ENCODE results near the gene KRTAP1-4.
"Not testable (repeated sequence)": the region's sequence is repeated elsewhere in the genome, so short reads cannot be mapped to it uniquely, and the experiment has no call there.

KRTAP1-4 gene

DNA sequence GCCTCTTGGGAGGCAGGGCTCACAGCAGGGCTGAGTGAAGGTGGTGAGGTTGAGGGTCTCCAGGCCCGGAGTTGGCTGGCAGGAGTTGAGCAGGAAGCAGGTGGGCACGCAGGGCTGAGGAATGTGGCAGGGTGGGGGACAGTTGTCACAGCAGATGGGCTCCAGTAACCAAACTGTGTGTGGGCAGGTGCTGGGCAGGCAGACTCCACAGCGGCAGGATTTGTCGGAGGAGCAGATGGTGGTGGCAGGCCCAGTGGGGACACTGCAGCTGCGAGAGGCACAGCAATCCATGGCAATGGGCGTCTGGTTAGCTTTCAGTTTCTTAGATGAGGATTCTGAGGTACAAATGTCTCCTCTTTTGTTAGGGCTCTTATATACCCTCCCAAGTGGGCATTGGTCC lies 30.4 kb downstream of the KRTAP1-4 start, which contains the start of gene KRTAP3-2:
Gene KRTAP3-2, minus strand, starts transcription at position 344 of the 400 bp plus-strand sequence. Its CDS starts 53 bp downstream, at position 291.
- peaks cover 51% of the 10 kb centered on the region for H3K27me3 Mint-ChIP-seq
- H3K9me3 Mint-ChIP-seq, H3K4me1 Mint-ChIP-seq, ATAC-seq, H3K36me3 Mint-ChIP-seq, H3K4me3 Mint-ChIP-seq, H3K27ac Mint-ChIP-seq: not testable (repeated sequence)

DNA sequence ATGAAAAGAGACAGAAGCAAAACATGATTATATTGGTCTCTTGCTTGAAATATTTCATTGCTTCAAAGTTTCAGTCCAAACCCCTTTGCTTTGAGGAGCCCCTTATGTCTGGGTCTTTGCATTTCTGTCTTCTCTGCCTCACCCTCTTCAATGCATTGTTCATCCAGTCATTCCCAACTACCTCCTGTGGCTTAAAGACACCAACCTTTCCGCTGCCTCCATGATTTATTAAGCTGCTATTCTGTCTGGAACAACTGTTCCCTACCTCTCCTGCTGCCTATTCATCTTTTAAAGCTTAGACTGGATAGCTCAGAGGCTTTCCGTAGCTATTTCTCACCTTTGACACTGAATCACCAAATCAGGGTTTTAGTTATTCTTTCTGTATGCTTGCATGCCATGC lies 32.6 kb downstream of the KRTAP1-4 start:
- Mint-ChIP-seq H3K36me3 (no peaks in the 10 kb centered on the region), H3K27ac (no peak overlapping the region), H3K4me3 (no peak overlapping the region), H3K9me3 (no peaks in the 10 kb centered on the region), H3K4me1 (no peaks in the 10 kb centered on the region), H3K27me3 (peaks cover 67% of the 10 kb centered on the region)
- ATAC-seq = no peak

DNA sequence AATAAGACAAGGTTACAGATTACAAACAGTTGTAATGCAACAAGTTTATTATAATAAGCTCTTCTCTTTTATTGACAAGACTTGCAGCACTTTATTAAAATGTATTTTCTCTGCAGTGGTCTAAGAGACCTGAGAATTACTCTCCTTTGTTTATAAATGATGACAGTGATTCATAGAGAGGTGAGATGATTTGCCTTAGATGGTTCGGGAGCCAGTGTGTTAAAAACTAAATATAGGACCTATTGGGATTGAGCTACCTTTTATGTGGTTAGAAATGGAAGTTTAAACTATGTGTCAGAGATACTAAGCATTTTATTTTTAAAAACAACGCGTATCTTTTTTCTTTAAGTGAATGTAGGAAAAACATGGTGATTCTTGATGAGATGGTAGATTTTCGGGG lies 33.2 kb downstream of the KRTAP1-4 start:
- no peak overlapping the region for H3K4me3 Mint-ChIP-seq
- H3K27ac Mint-ChIP-seq = no peak overlapping the region
- no peaks in the 10 kb centered on the region for H3K4me1 Mint-ChIP-seq
- H3K9me3 Mint-ChIP-seq = no peaks in the 10 kb centered on the region
- H3K27me3 Mint-ChIP-seq = peaks cover 67% of the 10 kb centered on the region
- no peaks in the 10 kb centered on the region for H3K36me3 Mint-ChIP-seq
- no peak for ATAC-seq

- ATAC-seq = no peak
- Mint-ChIP-seq H3K27ac (no peak overlapping the region), H3K4me3 (no peak overlapping the region), H3K4me1 (no peaks in the 10 kb centered on the region), H3K36me3 (no peaks in the 10 kb centered on the region), H3K27me3 (peaks cover 62% of the 10 kb centered on the region), H3K9me3 (no peaks in the 10 kb centered on the region)
Measured at GRCh38 chr17:40995116-40995515, 34.9 kb downstream of the KRTAP1-4 start.

GRCh38 chr17:40993839-40994238 lies 36.2 kb downstream of the KRTAP1-4 start, which contains the start of gene KRTAP3-3:
KRTAP3-3 (minus strand) TSS chr17:40994164; CDS start chr17:40994097, 67 bp downstream.
- no peaks in the 10 kb centered on the region for H3K36me3 Mint-ChIP-seq
- no peaks in the 10 kb centered on the region for H3K9me3 Mint-ChIP-seq
- no peak for ATAC-seq
- H3K27me3 Mint-ChIP-seq = peaks cover 52% of the 10 kb centered on the region
- no peaks in the 10 kb centered on the region for H3K4me1 Mint-ChIP-seq
- H3K4me3 Mint-ChIP-seq = no peak within 1 kb of the TSS
- H3K27ac Mint-ChIP-seq = no peak within 1 kb of the TSS

DNA sequence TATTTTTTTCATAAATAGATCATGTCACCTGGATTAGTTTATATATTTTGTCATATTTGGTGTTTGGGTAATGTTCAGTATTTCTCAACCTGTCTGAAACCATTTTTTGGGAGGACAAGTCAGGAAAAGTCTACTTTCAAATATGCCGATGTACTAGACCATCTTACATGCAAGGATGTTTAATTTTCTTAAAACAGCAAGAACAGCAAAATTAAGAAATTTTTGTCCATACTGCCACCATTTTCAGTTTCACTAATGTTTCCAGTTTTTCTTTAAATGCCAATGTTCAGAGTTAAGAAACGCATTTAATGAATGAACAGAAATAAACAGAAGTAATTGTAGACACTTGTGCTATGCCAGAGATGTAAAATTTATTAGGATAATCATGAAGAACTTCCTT lies 36.9 kb downstream of the KRTAP1-4 start:
- Mint-ChIP-seq H3K4me1 (no peaks in the 10 kb centered on the region), H3K27ac (no peak overlapping the region), H3K36me3 (no peaks in the 10 kb centered on the region), H3K27me3 (peaks cover 47% of the 10 kb centered on the region), H3K4me3 (no peak overlapping the region), H3K9me3 (no peaks in the 10 kb centered on the region)
- ATAC-seq = no peak

DNA sequence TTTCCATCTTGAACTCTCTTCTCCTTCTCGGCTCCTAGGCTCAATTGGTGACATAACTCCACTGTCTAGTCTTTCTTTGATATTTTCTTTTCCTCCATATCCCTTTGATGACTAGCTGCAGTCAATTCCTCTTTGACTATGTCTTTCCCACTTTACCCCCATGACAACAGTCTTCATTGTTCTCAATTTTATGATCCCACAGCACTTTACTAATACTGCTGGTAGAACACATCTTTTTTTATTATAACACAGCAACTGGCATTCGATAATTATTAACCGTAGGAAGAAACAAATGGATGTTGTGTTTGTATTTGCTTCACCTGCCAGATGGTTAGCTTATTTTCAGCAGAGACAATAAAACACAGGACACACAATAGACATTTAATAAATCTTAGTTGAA lies 37.3 kb downstream of the KRTAP1-4 start:
- no peaks in the 10 kb centered on the region for H3K9me3 Mint-ChIP-seq
- H3K36me3 Mint-ChIP-seq = no peaks in the 10 kb centered on the region
- H3K4me1 Mint-ChIP-seq = peaks cover 3% of the 10 kb centered on the region
- H3K27me3 Mint-ChIP-seq = peaks cover 52% of the 10 kb centered on the region
- no peak overlapping the region for H3K27ac Mint-ChIP-seq
- no peak overlapping the region for H3K4me3 Mint-ChIP-seq
- no peak for ATAC-seq

GRCh38 chr17:40986920-40987319 lies 43.1 kb downstream of the KRTAP1-4 start:
- Mint-ChIP-seq H3K9me3 (no peaks in the 10 kb centered on the region), H3K4me1 (peaks cover 11% of the 10 kb centered on the region), H3K36me3 (no peaks in the 10 kb centered on the region), H3K27ac (no peak overlapping the region), H3K27me3 (peaks cover 31% of the 10 kb centered on the region), H3K4me3 (no peak overlapping the region)
- no peak for ATAC-seq

DNA sequence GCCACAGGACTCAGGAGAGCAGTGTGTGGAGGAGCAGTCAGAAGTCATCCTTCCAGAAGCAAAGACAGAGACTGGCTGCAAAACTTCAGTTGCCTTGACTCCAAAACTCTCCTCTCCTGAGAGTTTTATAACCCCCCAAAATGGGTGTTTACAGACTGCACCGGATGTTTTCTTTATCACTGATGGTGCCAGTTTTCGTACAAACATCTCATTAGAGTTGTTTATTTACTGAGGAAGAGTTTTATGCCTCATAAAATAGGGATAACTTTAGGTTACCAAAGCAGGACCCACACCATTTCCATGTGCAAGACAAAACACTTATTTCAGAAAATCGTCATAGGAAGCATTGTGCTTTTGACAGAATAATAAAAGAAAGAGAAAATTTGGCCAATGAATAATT lies 45.8 kb downstream of the KRTAP1-4 start, which contains the start of gene KRT40:
Gene KRT40, minus strand, starts transcription at position 101 of the 400 bp plus-strand sequence. Its CDS starts 53 bp downstream, at position 48.
- ATAC-seq = no peak
- H3K36me3 Mint-ChIP-seq = no peaks in the 10 kb centered on the region
- peaks cover 11% of the 10 kb centered on the region for H3K4me1 Mint-ChIP-seq
- H3K27ac Mint-ChIP-seq = no peak within 1 kb of the TSS
- H3K4me3 Mint-ChIP-seq = no peak within 1 kb of the TSS
- no peaks in the 10 kb centered on the region for H3K9me3 Mint-ChIP-seq
- peaks cover 34% of the 10 kb centered on the region for H3K27me3 Mint-ChIP-seq

- H3K4me1 Mint-ChIP-seq = no peaks in the 10 kb centered on the region
- no peaks in the 10 kb centered on the region for H3K36me3 Mint-ChIP-seq
- no peaks in the 10 kb centered on the region for H3K9me3 Mint-ChIP-seq
- no peak overlapping the region for H3K27ac Mint-ChIP-seq
- peaks cover 29% of the 10 kb centered on the region for H3K27me3 Mint-ChIP-seq
- ATAC-seq = no peak
- H3K4me3 Mint-ChIP-seq = no peak overlapping the region
Measured at GRCh38 chr17:40981115-40981514, 48.9 kb downstream of the KRTAP1-4 start.

DNA sequence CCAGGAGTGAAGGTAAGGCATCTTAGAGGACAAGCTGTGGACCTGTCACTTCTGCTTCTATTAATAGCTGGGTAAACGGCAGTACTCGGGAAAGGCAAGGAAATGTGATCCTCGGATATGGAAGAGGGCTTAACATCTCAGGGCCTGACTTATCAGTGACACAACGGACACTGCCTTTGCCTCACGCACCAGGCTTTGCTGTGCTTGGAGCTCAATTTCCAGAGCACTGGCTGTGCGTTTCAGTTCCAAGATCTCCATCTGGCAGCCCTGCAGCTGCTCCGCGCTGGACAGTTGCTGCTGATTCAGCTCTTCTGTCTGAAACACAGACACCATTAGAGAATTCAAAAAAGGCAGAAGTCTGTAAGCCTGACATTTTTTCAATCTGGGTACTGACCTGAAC lies 49.4 kb downstream of the KRTAP1-4 start:
- Mint-ChIP-seq H3K4me1 (no peaks in the 10 kb centered on the region), H3K27me3 (peaks cover 33% of the 10 kb centered on the region), H3K36me3 (no peaks in the 10 kb centered on the region), H3K27ac (no peak overlapping the region), H3K9me3 (no peaks in the 10 kb centered on the region), H3K4me3 (no peak overlapping the region)
- ATAC-seq = no peak

- Mint-ChIP-seq H3K9me3 (no peaks in the 10 kb centered on the region), H3K36me3 (no peaks in the 10 kb centered on the region)
Measured at GRCh38 chr17:40980117-40980516, 49.9 kb downstream of the KRTAP1-4 start.

More at GRCh38 chr17:40980117-40980516, 49.9 kb downstream of the KRTAP1-4 start:
- H3K27me3 Mint-ChIP-seq = peaks cover 38% of the 10 kb centered on the region
- no peak overlapping the region for H3K4me3 Mint-ChIP-seq
- no peaks in the 10 kb centered on the region for H3K4me1 Mint-ChIP-seq
- no peak for ATAC-seq
- H3K27ac Mint-ChIP-seq = no peak overlapping the region

Data from stimulated activated memory B cell treated with anti-CD40 and anti-IgM and Interleukin-4, amounts not matched to agents 10 μg/mL and 1 μg/mL and 100 μg/mL, for 72 hours (primary cell).